K562 (cell line): ENCODE data around the gene PREB. TPM values are rescaled to one million over a fixed set of nuclear protein-coding genes. Genes with fewer than 3 reads are reported as not detected.
A peak's percentile ranks its signal among the peaks of the same experiment; 100 is the strongest.

ENCODE experiments used
- ATAC-seq: fragments of 200-7000 bp; cut with Tn5 transposase; 3 replicates; pipeline ENCODE4 v1.9.1; 2020; ENCODE audit warnings: moderate library complexity
- BruUV-seq: library from RNA; stranded (reverse); fragments of 400-500 nt; replicated peaks from 2 replicates; lab custom pipeline; 2021; lab: Mats Ljungman, UMichigan
- CTCF ChIA-PET: fragments of 300-600 bp; formaldehyde crosslinking; extraction: SDS; loops from one replicate; lab custom pipeline; 2021; ENCODE audit warnings: low intra/inter-chr PET ratio; lab: Yijun Ruan, JAX
- POLR2A ChIA-PET: fragments of 300-600, 350-650 bp; sonication (Branson Sonifier 250); formaldehyde crosslinking; extraction: SDS; loops from one replicate; lab custom pipeline; 2021; ENCODE audit warnings: antibody characterized with exemption, inconsistent platforms; lab: Yijun Ruan, JAX
- DNase-seq, 4 experiments: peaks; one replicate each; pipeline versions ENCODE4 v3.0.0 to v3.0.0-alpha.2; 2011 to 2018; ENCODE audit warnings: low spot score in 3 of 4, mixed read lengths in 3 of 4; ENCODE audit errors: extremely low read depth in 1 of 4
- FAIRE-seq: peaks from 2 replicates; lab custom pipeline; 2011; peaks lifted over from hg19 to GRCh38; lab: Jason Lieb, UNC
- H2AFZ ChIP-seq: 2 replicates; pipeline ENCODE4 v1.6.0; 2011; ENCODE audit warnings: low read depth, low read length, control low read depth, inconsistent platforms
- H3K27ac ChIP-seq: fragments of 200-600 bp; 3 replicates; pipeline ENCODE4 v1.8.0; 2011; ENCODE audit warnings: low read depth, mild to moderate bottlenecking, control low read depth, inconsistent platforms, low read length, moderate library complexity, mixed read lengths; ENCODE audit errors: extremely low read depth
- H3K27me3 ChIP-seq, 2 experiments: fragments of 300-600 bp in 1 of 2; 2 replicates in 1 of 2; 3 replicates in 1 of 2; pipeline versions ENCODE4 v1.6.0 to v1.8.0; 2011; ENCODE audit warnings: inconsistent platforms in 2 of 2, low read length in 2 of 2, mild to moderate bottlenecking in 1 of 2, mixed read lengths in 1 of 2, moderate library complexity in 1 of 2; ENCODE audit not compliant: control insufficient read depth in 2 of 2, insufficient read depth in 2 of 2
- H3K36me3 ChIP-seq: fragments of 300-600 bp; 3 replicates; pipeline ENCODE4 v1.8.0; 2011; ENCODE audit warnings: mild to moderate bottlenecking, low read length, inconsistent platforms; ENCODE audit not compliant: control insufficient read depth, insufficient read depth
- H3K4me1 ChIP-seq, 2 experiments: fragments of 200-600 bp in 1 of 2; replicated peaks in 1 of 2; 2 replicates in 1 of 2; 3 replicates in 1 of 2; pipeline versions ENCODE4 v1.5.1 to v1.8.0; 2011; ENCODE audit warnings: inconsistent platforms in 2 of 2, low read length in 2 of 2, mild to moderate bottlenecking in 1 of 2, mixed read lengths in 1 of 2, moderate library complexity in 1 of 2; ENCODE audit not compliant: control insufficient read depth in 2 of 2, insufficient read depth in 2 of 2
- H3K4me2 ChIP-seq: 2 replicates; pipeline ENCODE4 v1.6.1; 2011; ENCODE audit warnings: low read length, control low read depth, inconsistent platforms, mixed read lengths; ENCODE audit not compliant: insufficient read depth
- H3K4me3 ChIP-seq: fragments of 200-600 bp; sonication (generic), shearing (Covaris generic); 2 replicates; pipeline ENCODE4 v1.5.1; 2016; ENCODE audit warnings: control low read depth, inconsistent platforms
- H3K79me2 ChIP-seq: fragments of 200-600 bp; 3 replicates; pipeline ENCODE4 v1.8.0; 2011; ENCODE audit warnings: low read length, inconsistent platforms; ENCODE audit not compliant: control insufficient read depth, insufficient read depth
- H3K9ac ChIP-seq, 2 experiments: 2 replicates each; pipeline versions ENCODE4 v1.6.0 to v1.6.1; 2011; ENCODE audit warnings: low read depth in 2 of 2, low read length in 2 of 2, control low read depth in 1 of 2, inconsistent platforms in 1 of 2, mild to moderate bottlenecking in 1 of 2, mixed read lengths in 1 of 2; ENCODE audit not compliant: insufficient read depth in 1 of 2
- H3K9me1 ChIP-seq: one replicate; pipeline ENCODE4 v1.6.0; 2011; ENCODE audit warnings: inconsistent platforms, mild to moderate bottlenecking, low read length, moderate library complexity; ENCODE audit not compliant: control insufficient read depth, insufficient read depth
- H3K9me3 ChIP-seq: replicated peaks from 2 replicates; pipeline ENCODE4 v1.5.1; 2011; ENCODE audit warnings: low read depth, low read length, inconsistent platforms; ENCODE audit not compliant: control insufficient read depth, insufficient read depth
- H4K20me1 ChIP-seq: replicated peaks from 2 replicates; pipeline ENCODE4 v1.6.1; 2011; ENCODE audit warnings: low read length, inconsistent platforms, mixed read lengths; ENCODE audit not compliant: control insufficient read depth, insufficient read depth
- ADNP ChIP-seq: fragments of 200-800 bp; sonication (Bioruptor generic); IDR thresholded peaks from 2 replicates; pipeline ENCODE4 v1.6.1; 2016; ENCODE audit warnings: missing genetic modification characterization, missing compliant biosample characterization
- ATF3 ChIP-seq, 2 experiments: fragments of 450-650 bp in 1 of 2; sonication (generic) in 1 of 2; formaldehyde crosslinking in 1 of 2; IDR thresholded peaks in 1 of 2; conservative IDR thresholded peaks in 1 of 2; 2 replicates each; pipeline versions ENCODE4 v1.6.1 to v1.8.1; 2016 to 2023; ENCODE audit warnings: mild to moderate bottlenecking in 2 of 2, moderate library complexity in 2 of 2, inconsistent platforms in 1 of 2, missing genetic modification reagents in 1 of 2
- CHD1 ChIP-seq: fragments of 200-600 bp; sonication (generic); IDR thresholded peaks from one replicate; pipeline ENCODE4 v1.6.1; 2012; ENCODE audit warnings: mild to moderate bottlenecking, moderate library complexity, low read length, inconsistent platforms
- ETS2 ChIP-seq: IDR thresholded peaks from 2 replicates; pipeline ENCODE4 v1.6.1; 2016; ENCODE audit warnings: borderline replicate concordance, missing genetic modification characterization, mild to moderate bottlenecking, moderate library complexity, missing compliant biosample characterization; ENCODE audit not compliant: poor library complexity, severe bottlenecking
- ETV6 ChIP-seq, 3 experiments: fragments of 150-350 bp in 1 of 3; sonication (generic) in 1 of 3; formaldehyde crosslinking in 1 of 3; IDR thresholded peaks; 2 replicates each; pipeline versions ENCODE4 v1.6.1 to v1.8.0; 2014 to 2022; ENCODE audit warnings: borderline replicate concordance in 2 of 3, low read depth in 2 of 3, antibody characterized with exemption in 1 of 3, low read length in 1 of 3, mild to moderate bottlenecking in 1 of 3, missing genetic modification reagents in 1 of 3
- FIP1L1 ChIP-seq: fragments of 200-400 bp; formaldehyde crosslinking; IDR thresholded peaks from 2 replicates; pipeline ENCODE4 v1.6.1; 2018; ENCODE audit warnings: mild to moderate bottlenecking, low read depth, low read length; ENCODE audit not compliant: poor library complexity, severe bottlenecking
- MAFG ChIP-seq: fragments of 450-650 bp; conservative IDR thresholded peaks from 2 replicates; pipeline ENCODE4 v1.6.1; 2016; ENCODE audit warnings: missing genetic modification characterization, missing compliant biosample characterization
- MAZ ChIP-seq, 2 experiments: fragments of 450-650 bp in 1 of 2; sonication (generic) in 1 of 2; formaldehyde crosslinking; IDR thresholded peaks in 1 of 2; conservative IDR thresholded peaks in 1 of 2; 2 replicates each; pipeline versions ENCODE4 v1.4.0 to v1.5.0; 2020; ENCODE audit warnings: mild to moderate bottlenecking in 1 of 2, missing genetic modification reagents in 1 of 2
- POLR2AphosphoS5 ChIP-seq: IDR thresholded peaks from 2 replicates; pipeline ENCODE4 v1.6.1; 2011; ENCODE audit warnings: mild to moderate bottlenecking, low read depth, low read length, moderate library complexity; ENCODE audit not compliant: control insufficient read depth, insufficient read depth
- POLR3G ChIP-seq: IDR thresholded peaks from 2 replicates; pipeline ENCODE4 v1.6.1; 2011; ENCODE audit not compliant: insufficient read length, insufficient replicate concordance; ENCODE audit errors: extremely low read depth
- RAD21 ChIP-seq, 2 experiments: fragments of 250-450 bp in 1 of 2; fragments of 450-650 bp in 1 of 2; sonication (Bioruptor Pico) in 1 of 2; formaldehyde crosslinking in 1 of 2; IDR thresholded peaks in 1 of 2; conservative IDR thresholded peaks in 1 of 2; 2 replicates each; pipeline versions ENCODE4 v1.4.0 to v1.8.0; 2020 to 2022; ENCODE audit warnings: mild to moderate bottlenecking in 2 of 2, moderate library complexity in 1 of 2
- RCOR1 ChIP-seq, 2 experiments: IDR thresholded peaks; 2 replicates each; pipeline ENCODE4 v1.6.1; 2012; ENCODE audit warnings: low read depth in 2 of 2, low read length in 2 of 2, borderline replicate concordance in 1 of 2, improper control_type of control experiment in 1 of 2
- RFX5 ChIP-seq: IDR thresholded peaks from 2 replicates; pipeline ENCODE4 v1.6.1; 2011; ENCODE audit warnings: low read depth, mild to moderate bottlenecking, improper control_type of control experiment, low read length
- SIN3A ChIP-seq, 2 experiments: fragments of 150-350 bp in 1 of 2; IDR thresholded peaks; 2 replicates each; pipeline ENCODE4 v1.6.1; 2011 to 2016; ENCODE audit warnings: borderline replicate concordance in 2 of 2, low read depth in 2 of 2, low read length in 2 of 2, mild to moderate bottlenecking in 2 of 2, moderate library complexity in 2 of 2; ENCODE audit not compliant: control insufficient read depth in 1 of 2
- TCF3 ChIP-seq: sonication (generic); formaldehyde crosslinking; IDR thresholded peaks from 2 replicates; pipeline ENCODE4 v1.4.0; 2020; ENCODE audit warnings: mild to moderate bottlenecking, missing genetic modification reagents
- ZC3H11A ChIP-seq: IDR thresholded peaks from 2 replicates; pipeline ENCODE4 v1.6.1; 2012; ENCODE audit warnings: low read depth, low read length, improper control_type of control experiment
- ZFP36 ChIP-seq: fragments of 150-350 bp; IDR thresholded peaks from 2 replicates; pipeline ENCODE4 v1.6.1; 2018; ENCODE audit warnings: low read length, low read depth; ENCODE audit not compliant: partially characterized antibody
- ZNF165 ChIP-seq: fragments of 250-450 bp; sonication (Bioruptor Pico); IDR thresholded peaks from 2 replicates; pipeline ENCODE4 v1.4.0; 2020; ENCODE audit warnings: borderline replicate concordance
- whole genome bisulfite sequencing: fragments of 100-300 bp; shearing (Covaris generic); methylation state at CpG from one replicate; pipeline ENCODE4 v1.1.6; 2016; ENCODE audit warnings: low coverage, mixed read lengths; ENCODE audit not compliant: insufficient coverage; ENCODE audit errors: missing lambda C conversion rate; 5-methylcytosine and 5-hydroxymethylcytosine counted together
- in situ Hi-C: fragments of 300-500 bp; cut with MboI; formaldehyde crosslinking; loops from 4 replicates; pipeline ENCODE4 v1.15.0; 2018; ENCODE audit warnings: inconsistent platforms, mixed read lengths
- intact Hi-C: fragments of 100-400 bp; cut with micrococcal nuclease; formaldehyde crosslinking; loops from 2 replicates; pipeline ENCODE4 v1.14.2; 2022
- polyA plus RNA-seq, 8 experiments: library from polyadenylated mRNA; depleted of rRNA in 4 of 8; stranded (reverse) in 5 of 8; unstranded in 3 of 8; fragments of >200 nt; fragmentation: Nextera tagmentation in 2 of 8; fragmentation: Illumina TruSeq in 1 of 8; extraction: Ambion mirVana in 2 of 8; extraction: Trizol in 1 of 8; gene quantifications; 2 replicates each; pipeline versions ENCODE4 v1.2.1 to v1.2.3, GENCODE V29; 2011 to 2014; ENCODE audit warnings: inconsistent platforms in 1 of 8, missing spikeins in 1 of 8
- total RNA-seq, 7 experiments: library from RNA; depleted of rRNA in 6 of 7; stranded (reverse); fragments of >200 nt in 6 of 7; fragmentation: Illumina TruSeq in 2 of 7; extraction: Trizol in 2 of 7; gene quantifications; 2 replicates each; pipeline versions ENCODE4 v1.2.1 to v1.2.3, GENCODE V29; 2011 to 2021; ENCODE audit warnings: low replicate concordance in 1 of 7

Gene PREB
- total and polyA plus RNA-seq, 9 of the 15 experiments (the other 6 are each of a cell fraction or from before 2014, with no cell fraction given), result 35.1 to 84.2 (median 67.2) TPM

DNA sequence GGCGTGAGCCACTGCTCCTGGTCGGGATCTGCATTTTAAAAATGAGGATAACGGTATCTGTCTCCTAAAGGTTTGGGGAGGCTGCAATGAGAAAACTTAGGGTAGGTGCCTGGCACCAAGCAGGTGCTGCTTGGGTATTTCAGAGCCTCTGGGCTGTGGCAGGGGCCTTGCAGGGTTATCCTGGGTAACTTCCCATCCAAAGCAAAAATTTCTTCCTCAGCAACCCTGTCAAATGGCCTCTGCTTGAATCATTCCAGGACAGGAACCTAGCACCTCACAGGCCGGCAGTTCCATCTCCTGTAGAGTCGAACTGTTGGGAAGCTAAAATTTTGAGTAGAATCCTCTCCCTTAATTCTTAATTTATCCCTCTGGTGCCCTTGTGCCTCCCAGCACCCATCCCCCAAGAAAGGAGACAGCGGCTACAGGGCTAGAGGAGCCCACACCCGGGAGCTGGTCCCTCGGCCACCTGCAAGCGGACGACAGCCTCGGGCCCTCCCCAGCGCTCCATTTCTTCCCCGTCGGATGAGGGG, 16.4 kb downstream of the PREB start (continued):
- no peak for TF ChIP-seq POLR3G
- TF ChIP-seq ZNF165 (CRISPR knock-in tag), result no peak
- TF ChIP-seq POLR2AphosphoS5, result no peak

DNA sequence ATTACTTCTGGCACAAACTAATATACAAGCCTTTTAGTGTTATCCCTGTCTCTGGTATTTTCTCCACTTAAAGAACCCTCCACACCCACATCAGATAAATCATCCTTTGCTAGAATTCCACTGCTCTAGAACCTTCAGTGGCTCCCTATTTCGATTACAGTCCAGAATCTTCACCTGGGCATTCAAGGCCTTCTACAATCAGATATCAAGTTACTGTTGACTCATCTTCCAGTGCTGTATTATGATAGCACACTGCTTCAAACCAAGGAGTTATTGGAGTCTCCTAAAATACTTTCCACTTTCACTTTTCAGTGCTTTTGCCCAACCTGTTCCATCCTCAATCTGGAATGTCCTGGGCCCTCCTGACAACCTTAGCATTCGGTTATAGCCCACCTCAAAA, 18.9 kb downstream of the PREB start:
- ATAC-seq (no peak), DNase-seq (no peak), FAIRE-seq (no peak)
- no TSS peak for BruUV-seq
- Histone ChIP-seq H3K9me1 (no peaks in the 10 kb centered on the region), H2AFZ (no peak overlapping the region), H3K4me3 (no peak overlapping the region), H3K4me1 (peaks cover 0 to 10% of the 10 kb centered on the region in 2 experiments; a peak in 2 of 5 replicates), H3K9me3 (no peaks in the 10 kb centered on the region), H3K79me2 (no peaks in the 10 kb centered on the region), H3K27ac (no peak overlapping the region), H3K36me3 (no peaks in the 10 kb centered on the region), H4K20me1 (no peaks in the 10 kb centered on the region), H3K27me3 (peaks cover 2 to 4% of the 10 kb centered on the region in 2 experiments; a peak in 1 of 5 replicates), H3K9ac (no peak overlapping the region), H3K4me2 (no peak overlapping the region)
- POLR2A ChIA-PET, result interaction anchor here (0.6 to 1.0 kb wide), 2 partner anchors 70 to 241 kb away, joined by 3 to 4 read pairs; partner anchors contain the start of gene GTF3C2
- intact Hi-C loops (no loop called here), in situ Hi-C loops (no loop called here)
- WGBS, result 8% methylated on average over 2 of the region's 2 CpGs
- CTCF ChIA-PET, result interaction anchor here (0.6 kb wide), 1 partner anchor 176 kb away, joined by 3 read pairs; no protein-coding TSS in a partner anchor
- 0 out of 2 replicates have a peak, but pooled peaks have one; percentile 7 for TF ChIP-seq MAFG (tag)
- TF ChIP-seq RCOR1 (IDR thresholded peaks at IDR 0.05; ENCODE audit: borderline replicate concordance in 1 of 2, low read depth in 2 of 2, low read length in 2 of 2), result 0 out of 4 replicates have a peak, but pooled peaks of 1 of the 2 experiments have one; percentile 18
- no peak for TF ChIP-seq TCF3
- peak; percentile 81 for TF ChIP-seq ZFP36
- TF ChIP-seq ATF3 (IDR thresholded peaks at IDR 0.05), result peak; percentile 22; the same call in 1 of the 2 replicates
- no peak for TF ChIP-seq ATF3 (CRISPR knock-in tag; conservative IDR thresholded peaks at IDR 0.05)
- no peak for TF ChIP-seq CHD1
- TF ChIP-seq RAD21 (CRISPR knock-in tag; conservative IDR thresholded peaks at IDR 0.05 in 1 of 2, IDR thresholded peaks at IDR 0.05 in 1 of 2), result no peak
- no peak for TF ChIP-seq SIN3A (IDR thresholded peaks at IDR 0.05; ENCODE audit: borderline replicate concordance in 2 of 2, control insufficient read depth in 1 of 2, low read depth in 2 of 2, low read length in 2 of 2)
- no peak for TF ChIP-seq MAZ (CRISPR knock-in tag; conservative IDR thresholded peaks at IDR 0.05 in 1 of 2, IDR thresholded peaks at IDR 0.05 in 1 of 2)
- no peak for TF ChIP-seq ETS2 (tag)
- peak; percentile 71; the same call in 1 of the 2 replicates for TF ChIP-seq ADNP (tag)
- no peak for TF ChIP-seq RFX5
- TF ChIP-seq FIP1L1, result no peak
- TF ChIP-seq ETV6 (IDR thresholded peaks at IDR 0.05; ENCODE audit: borderline replicate concordance in 1 of 2, low read depth in 2 of 2, low read length in 1 of 2), result no peak
- no peak for TF ChIP-seq ETV6 (CRISPR knock-in tag; IDR thresholded peaks at IDR 0.05; ENCODE audit: borderline replicate concordance)
- TF ChIP-seq ZC3H11A, result no peak
